ENCODE measurements around the gene PKM. TPM values are rescaled to one million over a fixed set of nuclear protein-coding genes. Genes with fewer than 3 reads are reported as not detected.

Gene PKM
- total RNA-seq, 1 experiment from 2014 or later: 1,026 TPM

GRCh38 chr15:72249142-72249810 lies 18.3 kb upstream of the PKM start:
- no peak for DNase-seq
- peaks cover 2% of the 10 kb centered on the region for H3K27me3 ChIP-seq (ENCODE audit: insufficient read depth, low read length)
- H3K36me3 Mint-ChIP-seq (ENCODE audit: insufficient read depth in 1 of 3, low read depth in 3 of 3): peaks cover 21 to 82% (median 66%) of the 10 kb centered on the region in 3 experiments
- H3K4me1 ChIP-seq (ENCODE audit: insufficient read depth, low read length): no peaks in the 10 kb centered on the region
- H2BK120ac ChIP-seq (ENCODE audit: low read depth, low read length, poor library complexity, severe bottlenecking): no peak overlapping the region
- H2BK5ac ChIP-seq (ENCODE audit: insufficient read length, low read length): no peak overlapping the region
- H4K5ac ChIP-seq (ENCODE audit: insufficient read length, low read depth, low read length): no peak overlapping the region
- H2AK5ac ChIP-seq (ENCODE audit: insufficient read length, low read length): no peak overlapping the region
- no peak overlapping the region for H3K9ac ChIP-seq (ENCODE audit: extremely low read depth, insufficient read length, low read length)
- H3T11ph ChIP-seq (ENCODE audit: low read length): no peak overlapping the region
- H3K14ac ChIP-seq (ENCODE audit: insufficient read depth, low read length): no peak overlapping the region
- H3K56ac ChIP-seq (ENCODE audit: insufficient read length, low read depth, low read length): no peak overlapping the region
- no peaks in the 10 kb centered on the region for H3K9me3 ChIP-seq (ENCODE audit: control insufficient read depth, low read depth, low read length)
- H3K18ac ChIP-seq (ENCODE audit: insufficient read length, low read depth, low read length): no peak overlapping the region
- TF ChIP-seq, protein P1, sequence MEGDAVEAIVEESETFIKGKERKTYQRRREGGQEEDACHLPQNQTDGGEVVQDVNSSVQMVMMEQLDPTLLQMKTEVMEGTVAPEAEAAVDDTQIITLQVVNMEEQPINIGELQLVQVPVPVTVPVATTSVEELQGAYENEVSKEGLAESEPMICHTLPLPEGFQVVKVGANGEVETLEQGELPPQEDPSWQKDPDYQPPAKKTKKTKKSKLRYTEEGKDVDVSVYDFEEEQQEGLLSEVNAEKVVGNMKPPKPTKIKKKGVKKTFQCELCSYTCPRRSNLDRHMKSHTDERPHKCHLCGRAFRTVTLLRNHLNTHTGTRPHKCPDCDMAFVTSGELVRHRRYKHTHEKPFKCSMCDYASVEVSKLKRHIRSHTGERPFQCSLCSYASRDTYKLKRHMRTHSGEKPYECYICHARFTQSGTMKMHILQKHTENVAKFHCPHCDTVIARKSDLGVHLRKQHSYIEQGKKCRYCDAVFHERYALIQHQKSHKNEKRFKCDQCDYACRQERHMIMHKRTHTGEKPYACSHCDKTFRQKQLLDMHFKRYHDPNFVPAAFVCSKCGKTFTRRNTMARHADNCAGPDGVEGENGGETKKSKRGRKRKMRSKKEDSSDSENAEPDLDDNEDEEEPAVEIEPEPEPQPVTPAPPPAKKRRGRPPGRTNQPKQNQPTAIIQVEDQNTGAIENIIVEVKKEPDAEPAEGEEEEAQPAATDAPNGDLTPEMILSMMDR (conservative IDR thresholded peaks at IDR 0.05): no peak
- H3K27ac Mint-ChIP-seq: no peak overlapping the region
- H3K4ac ChIP-seq (ENCODE audit: low read depth, low read length): no peak overlapping the region
- no peak overlapping the region for H2BK20ac ChIP-seq (ENCODE audit: low read depth, low read length, poor library complexity, severe bottlenecking)
- no peaks in the 10 kb centered on the region for H4K20me1 ChIP-seq (ENCODE audit: control insufficient read depth, insufficient read depth, insufficient read length)
- H3K23me2 ChIP-seq (ENCODE audit: insufficient read length, low read depth, low read length, poor library complexity, severe bottlenecking): no peaks in the 10 kb centered on the region
- H3K4me1 Mint-ChIP-seq: peaks cover 4% of the 10 kb centered on the region in 2 experiments; a peak in 3 of 4 replicates
- no peak overlapping the region for H4K91ac ChIP-seq (ENCODE audit: insufficient read length, low read depth, low read length)
- H3K27ac ChIP-seq (ENCODE audit: insufficient read length, low read depth, low read length): no peak overlapping the region
- H2BK12ac ChIP-seq (ENCODE audit: insufficient read length, low read depth, low read length): no peak overlapping the region
- no peak overlapping the region for H3K23ac ChIP-seq (ENCODE audit: insufficient read length, low read depth, low read length)
- no peak overlapping the region for H3K4me3 Mint-ChIP-seq
- H3K79me1 ChIP-seq (ENCODE audit: insufficient read depth, low read depth, low read length, poor library complexity, severe bottlenecking): no peaks in the 10 kb centered on the region
- H2BK15ac ChIP-seq (ENCODE audit: low read depth, low read length): no peak overlapping the region
- no peak overlapping the region for H4K8ac ChIP-seq (replicated peaks; ENCODE audit: insufficient read length, low read depth, low read length)
- H3K4me2 ChIP-seq (ENCODE audit: insufficient read depth, insufficient read length, low read length): no peak overlapping the region
- no CpG with 5 or more reads among the region's 3 CpGs for WGBS (ENCODE audit: extremely low coverage, insufficient read length, low lambda C conversion rate)
- H3K27me3 Mint-ChIP-seq (ENCODE audit: low read depth): peaks cover 26% of the 10 kb centered on the region
- no peaks in the 10 kb centered on the region for H3K79me2 ChIP-seq (ENCODE audit: insufficient read depth, low read length)
- H2AFZ ChIP-seq (ENCODE audit: low read length): no peak overlapping the region
- H3K9me3 Mint-ChIP-seq: no peaks in the 10 kb centered on the region
